SK-N-SH treated with all-trans-retinoic acid at 6 μM for 48 hours (cell line): ENCODE data around the gene MAD2L1.

ENCODE experiments used
- GLIS3 ChIP-seq: fragments of 250-450 bp; sonication (Bioruptor Pico); IDR thresholded peaks from 2 replicates; pipeline ENCODE4 v1.5.0; 2020; ENCODE audit warnings: mild to moderate bottlenecking, moderate library complexity
- PATZ1 ChIP-seq: fragments of 250-450 bp; sonication (Bioruptor Pico); IDR thresholded peaks from 2 replicates; pipeline ENCODE4 v1.8.0; 2020; ENCODE audit warnings: mild to moderate bottlenecking, moderate library complexity, borderline replicate concordance
- POU6F1 ChIP-seq: fragments of 250-450 bp; sonication (Bioruptor Pico); IDR thresholded peaks from 2 replicates; pipeline ENCODE4 v1.8.0; 2021; ENCODE audit warnings: low read depth, mild to moderate bottlenecking, moderate library complexity, borderline replicate concordance
- RARB ChIP-seq: fragments of 250-450 bp; sonication (Bioruptor Pico); IDR thresholded peaks from 2 replicates; pipeline ENCODE4 v1.8.0; 2021; ENCODE audit warnings: mild to moderate bottlenecking, moderate library complexity
- ZC3H10 ChIP-seq: fragments of 250-450 bp; sonication (Bioruptor Pico); IDR thresholded peaks from 2 replicates; pipeline ENCODE4 v1.5.1; 2021; ENCODE audit warnings: mild to moderate bottlenecking, moderate library complexity
- ZFP3 ChIP-seq: fragments of 250-450 bp; sonication (Bioruptor Pico); IDR thresholded peaks from 2 replicates; pipeline ENCODE4 v1.5.0; 2020; ENCODE audit warnings: mild to moderate bottlenecking, moderate library complexity

- TF ChIP-seq ZFP3 (CRISPR knock-in tag) = no peak
- TF ChIP-seq POU6F1 (CRISPR knock-in tag) = no peak
- no peak for TF ChIP-seq RARB (CRISPR knock-in tag)
- no peak for TF ChIP-seq GLIS3
- TF ChIP-seq PATZ1 = no peak
- TF ChIP-seq ZC3H10 (CRISPR knock-in tag) = no peak
These were observed 54.9 kb downstream of the MAD2L1 start for GRCh38 chr4:120011725-120012124.
